Measurements from ENCODE around the gene GABRA4.

GABRA4 gene

DNA sequence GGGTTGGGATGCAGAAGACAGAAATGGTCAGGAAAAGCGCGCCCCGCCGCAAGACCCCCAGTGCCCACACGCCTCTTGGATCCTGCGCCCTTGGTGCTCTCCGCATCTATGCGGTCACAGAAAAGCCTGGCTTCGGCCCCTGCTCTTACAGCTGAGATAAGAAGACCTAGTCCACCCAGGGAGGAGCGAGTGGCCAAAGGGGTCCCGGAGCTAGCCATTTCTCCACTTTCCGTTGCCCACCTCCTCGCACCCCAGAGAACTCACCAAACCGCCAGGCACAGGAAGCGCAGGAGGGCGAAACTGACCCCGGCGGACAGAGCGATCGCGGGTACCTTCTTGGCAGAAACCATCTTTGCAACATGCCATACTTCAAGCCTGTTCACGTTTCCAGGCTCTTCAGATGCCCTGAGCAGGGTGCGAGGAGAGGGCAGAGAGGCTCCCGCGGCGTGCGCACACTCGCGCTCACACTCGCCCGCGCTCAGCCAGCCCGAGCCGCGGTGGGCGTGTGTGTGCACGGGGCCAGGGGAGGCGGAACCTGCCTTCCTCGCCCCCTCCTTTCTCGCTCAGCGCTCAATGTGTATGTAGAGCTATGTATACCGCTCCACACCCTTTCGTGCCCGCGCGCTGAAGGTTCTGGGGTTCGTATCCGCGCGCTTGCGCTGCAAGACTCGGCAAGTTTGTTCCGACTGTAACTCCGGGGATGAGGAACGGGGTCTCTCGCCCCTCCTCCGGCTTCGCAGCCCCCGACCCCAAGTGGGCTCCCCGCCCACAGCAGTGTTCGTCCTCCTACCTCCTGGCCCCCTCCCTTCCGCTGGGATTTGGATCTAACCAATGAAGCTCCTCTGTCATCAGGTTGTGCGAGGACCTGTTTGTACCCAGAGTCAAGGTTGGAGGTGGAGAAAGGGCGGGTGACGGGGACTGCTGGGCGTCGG is at the start of gene GABRA4:
TSS of gene GABRA4 (minus strand) at position 507 of the 932 bp plus-strand sequence. CDS start at position 350, 157 bp downstream.
- in situ Hi-C loops (cut with HindIII; ENCODE audit: low pct_ligation_motif_present, low sequenced_read_pairs): no loop called here
- no peak for TF ChIP-seq CTCF (IDR thresholded peaks at IDR 0.05; ENCODE audit: low read depth, low read length, missing control alignments)
- DNase-seq: no peak
- H3K27me3 ChIP-seq (replicated peaks): peaks cover 17% of the 10 kb centered on the region
- H3K36me3 ChIP-seq (replicated peaks): no peaks in the 10 kb centered on the region
- no peak within 1 kb of the TSS for H3K27ac ChIP-seq
- H3K4me3 ChIP-seq (ENCODE audit: low read depth, low read length): peak within 1 kb of the TSS; percentile 60

DNA sequence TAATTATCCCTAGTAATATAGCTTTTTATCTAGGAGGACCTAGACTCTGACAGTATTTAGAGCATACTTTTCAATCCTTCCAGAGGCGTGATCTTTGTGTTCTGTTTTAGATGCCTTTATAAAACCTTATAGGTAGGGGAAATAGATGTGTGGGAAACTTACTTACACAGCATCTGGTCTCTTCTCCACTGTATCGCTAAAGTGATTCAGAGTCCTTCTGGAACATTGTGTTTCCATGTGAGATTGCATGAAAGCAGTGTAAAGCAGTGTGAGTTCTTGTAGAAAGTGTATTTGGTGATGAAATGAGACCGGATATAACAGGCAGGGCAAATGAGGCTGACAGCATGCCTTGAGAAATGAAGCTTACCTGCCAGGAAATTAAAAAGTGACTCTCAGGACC is 47.4 kb upstream of the GABRA4 start:
- Histone ChIP-seq H3K36me3 (replicated peaks) (no peaks in the 10 kb centered on the region), H3K27me3 (replicated peaks) (no peaks in the 10 kb centered on the region), H3K27ac (no peak overlapping the region), H3K4me3 (ENCODE audit: low read depth, low read length) (no peak overlapping the region)
- in situ Hi-C loops (cut with HindIII; ENCODE audit: low pct_ligation_motif_present, low sequenced_read_pairs): no loop called here
- TF ChIP-seq CTCF (IDR thresholded peaks at IDR 0.05; ENCODE audit: low read depth, low read length, missing control alignments): no peak
- DNase-seq: no peak

DNA sequence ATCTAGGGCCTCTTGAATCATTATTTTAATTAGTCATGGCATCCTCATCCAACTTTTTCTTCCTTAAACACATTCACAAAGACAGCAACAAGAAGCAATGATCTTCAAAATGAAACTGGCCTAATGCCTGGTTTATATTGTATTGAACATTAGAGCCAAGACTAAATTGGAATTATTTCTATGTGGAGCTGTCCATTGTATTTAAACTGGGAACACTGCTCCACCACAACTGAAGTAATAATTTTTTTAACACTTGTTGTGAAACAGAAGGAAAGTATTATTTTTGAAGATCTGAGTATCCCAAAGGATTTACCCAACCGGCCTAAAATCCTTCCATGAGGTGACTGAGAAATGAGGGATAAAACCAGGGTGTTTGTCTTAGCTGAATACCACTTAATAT is 44.9 kb upstream of the GABRA4 start:
- in situ Hi-C loops (cut with HindIII; ENCODE audit: low pct_ligation_motif_present, low sequenced_read_pairs): no loop called here
- no peak for DNase-seq
- Histone ChIP-seq H3K36me3 (replicated peaks) (no peaks in the 10 kb centered on the region), H3K27ac (no peak overlapping the region), H3K4me3 (ENCODE audit: low read depth, low read length) (no peak overlapping the region), H3K27me3 (replicated peaks) (no peaks in the 10 kb centered on the region)
- TF ChIP-seq CTCF (IDR thresholded peaks at IDR 0.05; ENCODE audit: low read depth, low read length, missing control alignments): no peak

DNA sequence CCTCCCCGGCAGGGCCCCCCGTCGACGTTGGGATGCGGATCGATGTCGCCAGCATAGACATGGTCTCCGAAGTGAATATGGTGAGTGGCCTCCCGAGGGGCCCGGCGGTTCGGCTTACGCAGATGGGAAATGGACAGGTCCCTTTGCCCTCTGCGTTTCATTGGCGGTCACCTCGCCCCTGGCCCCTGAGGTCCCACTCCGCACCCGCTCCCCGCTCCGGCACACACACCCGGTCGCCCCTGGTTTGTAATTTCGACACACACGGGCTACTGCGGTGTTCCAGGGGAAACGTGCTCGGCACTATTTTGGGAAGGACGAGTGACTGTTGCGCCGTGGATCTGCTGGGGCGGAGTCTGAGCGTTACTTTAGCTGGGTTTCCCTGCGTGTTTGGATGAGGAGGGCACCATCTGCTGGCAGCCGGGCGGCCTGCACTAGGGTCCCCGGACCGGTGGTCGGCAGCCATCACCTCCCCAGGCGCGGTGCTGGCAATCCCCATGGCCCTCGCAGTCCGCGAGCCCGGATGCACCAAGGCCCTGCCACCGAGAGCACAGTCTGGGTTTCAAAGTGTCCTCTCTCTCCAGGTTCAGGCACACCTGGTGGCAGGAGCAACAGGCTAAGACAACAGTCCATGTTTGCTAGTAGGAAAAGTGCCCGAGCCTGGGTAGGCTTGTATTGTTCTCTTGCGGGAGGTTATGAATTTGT is 39.2 kb upstream of the GABRA4 start:
- peak overlapping the region; percentile 71 for H3K4me3 ChIP-seq (ENCODE audit: low read depth, low read length)
- in situ Hi-C loops (cut with HindIII; ENCODE audit: low pct_ligation_motif_present, low sequenced_read_pairs): no loop called here
- peak; percentile 56 for DNase-seq
- no peak overlapping the region for H3K27ac ChIP-seq
- no peaks in the 10 kb centered on the region for H3K27me3 ChIP-seq (replicated peaks)
- peak; percentile 94 for TF ChIP-seq CTCF (IDR thresholded peaks at IDR 0.05; ENCODE audit: low read depth, low read length, missing control alignments)
- no peaks in the 10 kb centered on the region for H3K36me3 ChIP-seq (replicated peaks)

- no peaks in the 10 kb centered on the region for H3K27me3 ChIP-seq (replicated peaks)
- H3K4me3 ChIP-seq (ENCODE audit: low read depth, low read length): peak overlapping the region; percentile 71
- H3K27ac ChIP-seq: no peak overlapping the region
- no peak for DNase-seq
- in situ Hi-C loops (cut with HindIII; ENCODE audit: low pct_ligation_motif_present, low sequenced_read_pairs): no loop called here
- H3K36me3 ChIP-seq (replicated peaks): no peaks in the 10 kb centered on the region
- no peak for TF ChIP-seq CTCF (IDR thresholded peaks at IDR 0.05; ENCODE audit: low read depth, low read length, missing control alignments)
These were observed 38.5 kb upstream of the GABRA4 start for GRCh38 chr4:47031751-47032404.
